ENCODE measurements around the gene RAD51B.

DNA sequence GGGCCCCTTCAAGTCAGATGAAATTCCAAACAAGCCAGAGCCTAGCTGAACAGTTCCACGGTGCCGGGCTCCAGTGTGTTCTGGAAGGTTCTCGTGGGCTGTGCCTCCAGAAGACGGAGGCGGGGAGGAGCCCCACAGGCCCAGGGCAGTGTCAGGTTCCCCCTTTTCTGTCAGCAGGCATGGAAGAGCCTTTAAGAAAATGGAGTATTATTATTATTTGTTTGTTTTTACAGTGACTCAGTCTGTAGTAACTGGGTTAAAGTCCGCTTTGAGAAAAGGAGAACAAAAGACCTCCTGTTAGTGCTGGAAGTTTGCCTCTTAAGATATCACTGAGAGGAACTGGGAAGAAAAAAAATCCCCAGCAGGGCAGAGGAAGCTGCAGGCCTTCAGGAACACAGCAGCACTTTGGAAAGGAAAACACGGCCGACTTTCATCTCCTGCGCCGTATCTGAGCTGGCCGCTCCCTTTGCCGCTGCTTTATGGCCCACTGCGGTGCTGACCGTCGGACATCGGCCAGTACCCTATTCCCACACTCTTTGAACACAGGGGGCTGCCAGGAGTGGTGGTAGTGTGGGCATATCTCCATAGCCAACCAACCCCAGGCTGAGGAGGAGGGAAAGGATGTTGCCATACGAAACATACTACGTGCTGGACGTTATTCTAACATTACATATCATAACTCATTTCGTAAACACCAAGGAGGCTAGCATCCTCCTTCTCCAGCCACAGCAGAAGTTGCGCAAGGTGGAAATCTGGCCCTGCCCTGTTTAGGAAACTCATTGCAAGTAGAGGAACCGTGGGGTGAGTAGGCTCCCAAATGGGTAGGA lies 779.3 kb downstream of the RAD51B start:
- TF ChIP-seq YY1 (IDR thresholded peaks at IDR 0.05; ENCODE audit: insufficient read depth, insufficient read length): no peak
- no peak for TF ChIP-seq ZNF274 (IDR thresholded peaks at IDR 0.05; ENCODE audit: low read depth, low read length)
- TF ChIP-seq SUZ12 (IDR thresholded peaks at IDR 0.05; ENCODE audit: extremely low read depth, insufficient read depth, insufficient read length): no peak
